GM12878 (cell line): ENCODE results near the gene CRYGS.
"Not testable (repeated sequence)": the region's sequence is repeated elsewhere in the genome, so short reads cannot be mapped to it uniquely, and the experiment has no call there.

ENCODE experiments used
- CREB1 ChIP-seq: IDR thresholded peaks from 2 replicates; pipeline ENCODE4 v1.6.1; 2012; ENCODE audit warnings: low read depth, mild to moderate bottlenecking, inconsistent platforms
- EZH2 ChIP-seq: IDR thresholded peaks from 2 replicates; pipeline ENCODE4 v1.6.1; 2012; ENCODE audit warnings: low read depth, mild to moderate bottlenecking, control low read depth, inconsistent platforms, low read length, borderline replicate concordance; ENCODE audit not compliant: control insufficient read depth
- IKZF1 ChIP-seq: fragments of 450-650 bp; conservative IDR thresholded peaks from 2 replicates; pipeline ENCODE4 v1.6.1; 2017; ENCODE audit warnings: antibody characterized with exemption, mild to moderate bottlenecking
- NFXL1 ChIP-seq: fragments of 450-650 bp; IDR thresholded peaks from 2 replicates; pipeline ENCODE4 v1.6.1; 2017; ENCODE audit warnings: antibody characterized with exemption, mild to moderate bottlenecking, borderline replicate concordance
- NR2C1 ChIP-seq: fragments of 450-650 bp; IDR thresholded peaks from 2 replicates; pipeline ENCODE4 v1.6.1; 2017; ENCODE audit warnings: antibody characterized with exemption, mild to moderate bottlenecking, moderate library complexity
- SP1 ChIP-seq: IDR thresholded peaks from one replicate; pipeline ENCODE4 v1.6.1; 2011; ENCODE audit warnings: low read depth, low read length
- SRF ChIP-seq, 2 experiments: IDR thresholded peaks; 2 replicates each; pipeline ENCODE4 v1.6.1; 2011; ENCODE audit warnings: low read depth in 2 of 2, low read length in 2 of 2, mild to moderate bottlenecking in 1 of 2, moderate library complexity in 1 of 2
- SUPT20H ChIP-seq: IDR thresholded peaks from 2 replicates; pipeline ENCODE4 v1.6.1; 2011; ENCODE audit warnings: low read depth, mild to moderate bottlenecking, low read length, moderate library complexity, borderline replicate concordance; ENCODE audit not compliant: control insufficient read depth
- TBL1XR1 ChIP-seq: IDR thresholded peaks from 2 replicates; pipeline ENCODE4 v1.6.1; 2012; ENCODE audit warnings: low read depth, low read length, improper control_type of control experiment
- TF ChIP-seq, protein P1 (sequence below): IDR thresholded peaks from 2 replicates; pipeline ENCODE4 v1.6.1; 2012; ENCODE audit warnings: mild to moderate bottlenecking, low read depth, low read length
- TF ChIP-seq, protein P2 (sequence below): fragments of 450-650 bp; IDR thresholded peaks from 2 replicates; pipeline ENCODE4 v1.6.1; 2018; ENCODE audit warnings: borderline replicate concordance, mild to moderate bottlenecking; ENCODE audit not compliant: partially characterized antibody
- TF ChIP-seq, protein P3 (sequence below): fragments of 450-650 bp; IDR thresholded peaks from 2 replicates; pipeline ENCODE4 v1.6.1; 2016; ENCODE audit warnings: mild to moderate bottlenecking
- TF ChIP-seq, protein P4 (sequence below): IDR thresholded peaks from 2 replicates; pipeline ENCODE4 v1.6.1; 2012; ENCODE audit warnings: low read depth, low read length, improper control_type of control experiment

DNA sequence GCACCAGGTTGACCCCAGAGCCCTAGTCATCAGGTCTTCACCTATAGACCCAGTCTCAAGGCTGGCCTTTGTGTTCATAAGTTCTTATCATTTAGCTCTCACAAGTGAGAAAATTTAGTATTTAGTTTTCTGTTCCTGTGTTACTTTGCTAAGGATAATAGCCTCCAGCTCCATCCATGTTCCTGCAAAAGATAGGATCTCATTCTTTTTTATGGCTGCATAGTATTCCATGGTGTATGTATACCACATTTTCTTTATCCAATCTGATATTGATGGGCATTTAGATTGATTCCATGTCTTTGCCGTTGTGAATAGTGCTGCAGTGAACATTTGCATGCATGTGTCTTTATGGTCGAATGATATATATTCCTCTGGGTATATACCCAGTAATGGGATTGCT, 46.2 kb downstream of the CRYGS start:
- not testable (repeated sequence) for TF ChIP-seq NR2C1; CREB1; IKZF1; TBL1XR1; EZH2; SUPT20H; SRF (IDR thresholded peaks at IDR 0.05; ENCODE audit: low read depth in 2 of 2, low read length in 2 of 2); SP1; NFXL1
- TF ChIP-seq, protein P1, sequence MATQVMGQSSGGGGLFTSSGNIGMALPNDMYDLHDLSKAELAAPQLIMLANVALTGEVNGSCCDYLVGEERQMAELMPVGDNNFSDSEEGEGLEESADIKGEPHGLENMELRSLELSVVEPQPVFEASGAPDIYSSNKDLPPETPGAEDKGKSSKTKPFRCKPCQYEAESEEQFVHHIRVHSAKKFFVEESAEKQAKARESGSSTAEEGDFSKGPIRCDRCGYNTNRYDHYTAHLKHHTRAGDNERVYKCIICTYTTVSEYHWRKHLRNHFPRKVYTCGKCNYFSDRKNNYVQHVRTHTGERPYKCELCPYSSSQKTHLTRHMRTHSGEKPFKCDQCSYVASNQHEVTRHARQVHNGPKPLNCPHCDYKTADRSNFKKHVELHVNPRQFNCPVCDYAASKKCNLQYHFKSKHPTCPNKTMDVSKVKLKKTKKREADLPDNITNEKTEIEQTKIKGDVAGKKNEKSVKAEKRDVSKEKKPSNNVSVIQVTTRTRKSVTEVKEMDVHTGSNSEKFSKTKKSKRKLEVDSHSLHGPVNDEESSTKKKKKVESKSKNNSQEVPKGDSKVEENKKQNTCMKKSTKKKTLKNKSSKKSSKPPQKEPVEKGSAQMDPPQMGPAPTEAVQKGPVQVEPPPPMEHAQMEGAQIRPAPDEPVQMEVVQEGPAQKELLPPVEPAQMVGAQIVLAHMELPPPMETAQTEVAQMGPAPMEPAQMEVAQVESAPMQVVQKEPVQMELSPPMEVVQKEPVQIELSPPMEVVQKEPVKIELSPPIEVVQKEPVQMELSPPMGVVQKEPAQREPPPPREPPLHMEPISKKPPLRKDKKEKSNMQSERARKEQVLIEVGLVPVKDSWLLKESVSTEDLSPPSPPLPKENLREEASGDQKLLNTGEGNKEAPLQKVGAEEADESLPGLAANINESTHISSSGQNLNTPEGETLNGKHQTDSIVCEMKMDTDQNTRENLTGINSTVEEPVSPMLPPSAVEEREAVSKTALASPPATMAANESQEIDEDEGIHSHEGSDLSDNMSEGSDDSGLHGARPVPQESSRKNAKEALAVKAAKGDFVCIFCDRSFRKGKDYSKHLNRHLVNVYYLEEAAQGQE: not testable (repeated sequence)
- TF ChIP-seq, protein P2, sequence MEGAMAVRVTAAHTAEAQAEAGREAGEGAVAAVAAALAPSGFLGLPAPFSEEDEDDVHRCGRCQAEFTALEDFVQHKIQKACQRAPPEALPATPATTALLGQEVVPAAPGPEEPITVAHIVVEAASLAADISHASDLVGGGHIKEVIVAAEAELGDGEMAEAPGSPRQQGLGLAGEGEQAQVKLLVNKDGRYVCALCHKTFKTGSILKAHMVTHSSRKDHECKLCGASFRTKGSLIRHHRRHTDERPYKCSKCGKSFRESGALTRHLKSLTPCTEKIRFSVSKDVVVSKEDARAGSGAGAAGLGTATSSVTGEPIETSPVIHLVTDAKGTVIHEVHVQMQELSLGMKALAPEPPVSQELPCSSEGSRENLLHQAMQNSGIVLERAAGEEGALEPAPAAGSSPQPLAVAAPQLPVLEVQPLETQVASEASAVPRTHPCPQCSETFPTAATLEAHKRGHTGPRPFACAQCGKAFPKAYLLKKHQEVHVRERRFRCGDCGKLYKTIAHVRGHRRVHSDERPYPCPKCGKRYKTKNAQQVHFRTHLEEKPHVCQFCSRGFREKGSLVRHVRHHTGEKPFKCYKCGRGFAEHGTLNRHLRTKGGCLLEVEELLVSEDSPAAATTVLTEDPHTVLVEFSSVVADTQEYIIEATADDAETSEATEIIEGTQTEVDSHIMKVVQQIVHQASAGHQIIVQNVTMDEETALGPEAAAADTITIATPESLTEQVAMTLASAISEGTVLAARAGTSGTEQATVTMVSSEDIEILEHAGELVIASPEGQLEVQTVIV: not testable (repeated sequence)
- TF ChIP-seq, protein P3, sequence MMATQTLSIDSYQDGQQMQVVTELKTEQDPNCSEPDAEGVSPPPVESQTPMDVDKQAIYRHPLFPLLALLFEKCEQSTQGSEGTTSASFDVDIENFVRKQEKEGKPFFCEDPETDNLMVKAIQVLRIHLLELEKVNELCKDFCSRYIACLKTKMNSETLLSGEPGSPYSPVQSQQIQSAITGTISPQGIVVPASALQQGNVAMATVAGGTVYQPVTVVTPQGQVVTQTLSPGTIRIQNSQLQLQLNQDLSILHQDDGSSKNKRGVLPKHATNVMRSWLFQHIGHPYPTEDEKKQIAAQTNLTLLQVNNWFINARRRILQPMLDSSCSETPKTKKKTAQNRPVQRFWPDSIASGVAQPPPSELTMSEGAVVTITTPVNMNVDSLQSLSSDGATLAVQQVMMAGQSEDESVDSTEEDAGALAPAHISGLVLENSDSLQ: not testable (repeated sequence)
- TF ChIP-seq, protein P4, sequence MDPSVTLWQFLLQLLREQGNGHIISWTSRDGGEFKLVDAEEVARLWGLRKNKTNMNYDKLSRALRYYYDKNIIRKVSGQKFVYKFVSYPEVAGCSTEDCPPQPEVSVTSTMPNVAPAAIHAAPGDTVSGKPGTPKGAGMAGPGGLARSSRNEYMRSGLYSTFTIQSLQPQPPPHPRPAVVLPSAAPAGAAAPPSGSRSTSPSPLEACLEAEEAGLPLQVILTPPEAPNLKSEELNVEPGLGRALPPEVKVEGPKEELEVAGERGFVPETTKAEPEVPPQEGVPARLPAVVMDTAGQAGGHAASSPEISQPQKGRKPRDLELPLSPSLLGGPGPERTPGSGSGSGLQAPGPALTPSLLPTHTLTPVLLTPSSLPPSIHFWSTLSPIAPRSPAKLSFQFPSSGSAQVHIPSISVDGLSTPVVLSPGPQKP: not testable (repeated sequence)
